T follicular helper cell (primary cell): Measurements from ENCODE around the gene LCN2.

Experiments used
- DNase-seq: peaks from one replicate; pipeline ENCODE4 v3.0.0-alpha.2; 2020; ENCODE audit warnings: low read depth

Gene LCN2

GRCh38 chr9:128149951-128150593, 819 bp downstream of the LCN2 start:
- DNase-seq = no peak

GRCh38 chr9:128150594-128151308, 1.5 kb downstream of the LCN2 start:
- no peak for DNase-seq

GRCh38 chr9:128151309-128152132, 2.3 kb downstream of the LCN2 start:
- no peak for DNase-seq

GRCh38 chr9:128152133-128153059, 3.1 kb downstream of the LCN2 start:
- no peak for DNase-seq

- no peak for DNase-seq
Measured at GRCh38 chr9:128153060-128153946, 4.0 kb downstream of the LCN2 start.

- DNase-seq = no peak
Measured at GRCh38 chr9:128153947-128154695, 4.9 kb downstream of the LCN2 start.

- DNase-seq = no peak
Measured at GRCh38 chr9:128155736-128156500, 6.7 kb downstream of the LCN2 start.

GRCh38 chr9:128159522-128159783, 10.2 kb downstream of the LCN2 start:
- peak; percentile 43 for DNase-seq

- DNase-seq = peak; percentile 86
Measured at GRCh38 chr9:128159784-128160602, 10.7 kb downstream of the LCN2 start, which contains the start of gene BBLN. Gene BBLN, plus strand, starts transcription at chr9:128160265. Its CDS starts 143 bp downstream, at chr9:128160408.

- no peak for DNase-seq
Measured at GRCh38 chr9:128160603-128160987, 11.3 kb downstream of the LCN2 start.

GRCh38 chr9:128161215-128161902, 12.1 kb downstream of the LCN2 start:
- no peak for DNase-seq

GRCh38 chr9:128162215-128163026, 13.2 kb downstream of the LCN2 start:
- DNase-seq = no peak

GRCh38 chr9:128163027-128163515, 13.8 kb downstream of the LCN2 start:
- DNase-seq = no peak

GRCh38 chr9:128163523-128164306, 14.5 kb downstream of the LCN2 start:
- no peak for DNase-seq

- DNase-seq = no peak
Measured at GRCh38 chr9:128164307-128164885, 15.1 kb downstream of the LCN2 start.

GRCh38 chr9:128166169-128166568, 16.9 kb downstream of the LCN2 start:
- no peak for DNase-seq
